Body of pancreas (tissue), 4 donors: Measurements from ENCODE around the gene MUC20. TPM values are rescaled to one million over a fixed set of nuclear protein-coding genes. Genes with fewer than 3 reads are reported as not detected.

Source experiments
- ATAC-seq: fragments of 150-250 bp; one replicate; pipeline ENCODE4 v1.9.1; 2016
- DNase-seq, 4 donors: peaks; one replicate each; pipeline ENCODE4 v3.0.0-alpha.2; 2019
- H3K27ac ChIP-seq, 4 donors: fragments of 200-600 bp; sonication (generic); 1 replicate in 3 of 4; 2 replicates in 1 of 4; pipeline versions ENCODE4 v1.5.1 to v1.6.1; 2016 to 2019; ENCODE audit warnings: mild to moderate bottlenecking in 1 of 4, mixed read lengths in 1 of 4, moderate library complexity in 1 of 4
- H3K27me3 ChIP-seq, 2 donors: fragments of 200-600 bp; sonication (generic); one replicate each; pipeline ENCODE4 v1.6.0; 2016; ENCODE audit warnings: mild to moderate bottlenecking in 1 of 2
- H3K36me3 ChIP-seq, 2 donors: fragments of 200-600 bp; sonication (generic); replicated peaks in 1 of 2; 2 replicates each; pipeline ENCODE4 v1.5.1; 2016; ENCODE audit warnings: low read depth in 2 of 2; ENCODE audit not compliant: insufficient read depth in 1 of 2
- H3K4me1 ChIP-seq: fragments of 200-600 bp; sonication (generic); one replicate; pipeline ENCODE4 v1.6.0; 2016
- H3K4me3 ChIP-seq, 2 donors: fragments of 200-600 bp; sonication (generic); 1 replicate in 1 of 2; 2 replicates in 1 of 2; pipeline ENCODE4 v1.5.1; 2016 to 2019
- H3K9me3 ChIP-seq, 3 donors: fragments of 200-600 bp; sonication (generic); 1 replicate in 2 of 3; 2 replicates in 1 of 3; pipeline ENCODE4 v1.5.1; 2016
- POLR2A ChIP-seq, 3 donors: fragments of 450-650 bp; IDR thresholded peaks; one replicate each; pipeline ENCODE4 v1.6.1; 2016; ENCODE audit warnings: antibody characterized with exemption in 3 of 3, mild to moderate bottlenecking in 2 of 3
- WGBS, 2 donors: methylation state at CpG; one replicate each; pipeline ENCODE4 v1.1.5; 2017; 5-methylcytosine and 5-hydroxymethylcytosine counted together
- intact Hi-C: fragments of 100-400 bp; cut with DNase I; formaldehyde crosslinking; loops from one replicate; pipeline ENCODE4 v1.15.1; 2023
- total RNA-seq, 2 donors: library from RNA; depleted of rRNA; stranded (reverse); fragments of >200 nt; gene quantifications; one replicate each; pipeline ENCODE4 v1.1.0, GENCODE V29; 2016
- TF ChIP-seq, protein P1 (sequence below), 7 experiments: fragments of 450-650 bp in 4 of 7; fragments of 200-600 bp in 3 of 7; sonication (generic) in 3 of 7; IDR thresholded peaks; one replicate each; pipeline ENCODE4 v1.5.1; 2016 to 2019; ENCODE audit warnings: antibody characterized with exemption in 7 of 7

MUC20 gene
- total RNA-seq, 2 donors from 2014 or later: 11.2 to 21.8 TPM

GRCh38 chr3:195763076-195763830 lies 42.5 kb downstream of the MUC20 start:
- no peaks in the 10 kb centered on the region for H3K36me3 ChIP-seq
- 73 to 83% methylated on average over 19 to 28 of the region's 28 CpGs for WGBS, 2 donors
- no peak for TF ChIP-seq POLR2A (IDR thresholded peaks at IDR 0.05)
- TF ChIP-seq, protein P1, sequence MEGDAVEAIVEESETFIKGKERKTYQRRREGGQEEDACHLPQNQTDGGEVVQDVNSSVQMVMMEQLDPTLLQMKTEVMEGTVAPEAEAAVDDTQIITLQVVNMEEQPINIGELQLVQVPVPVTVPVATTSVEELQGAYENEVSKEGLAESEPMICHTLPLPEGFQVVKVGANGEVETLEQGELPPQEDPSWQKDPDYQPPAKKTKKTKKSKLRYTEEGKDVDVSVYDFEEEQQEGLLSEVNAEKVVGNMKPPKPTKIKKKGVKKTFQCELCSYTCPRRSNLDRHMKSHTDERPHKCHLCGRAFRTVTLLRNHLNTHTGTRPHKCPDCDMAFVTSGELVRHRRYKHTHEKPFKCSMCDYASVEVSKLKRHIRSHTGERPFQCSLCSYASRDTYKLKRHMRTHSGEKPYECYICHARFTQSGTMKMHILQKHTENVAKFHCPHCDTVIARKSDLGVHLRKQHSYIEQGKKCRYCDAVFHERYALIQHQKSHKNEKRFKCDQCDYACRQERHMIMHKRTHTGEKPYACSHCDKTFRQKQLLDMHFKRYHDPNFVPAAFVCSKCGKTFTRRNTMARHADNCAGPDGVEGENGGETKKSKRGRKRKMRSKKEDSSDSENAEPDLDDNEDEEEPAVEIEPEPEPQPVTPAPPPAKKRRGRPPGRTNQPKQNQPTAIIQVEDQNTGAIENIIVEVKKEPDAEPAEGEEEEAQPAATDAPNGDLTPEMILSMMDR (IDR thresholded peaks at IDR 0.05): no peak
- ATAC-seq (no peak), DNase-seq (no peak)
- H3K27ac ChIP-seq: no peak overlapping the region
- intact Hi-C loops: no loop called here
- H3K4me3 ChIP-seq: no peak overlapping the region
- no peaks in the 10 kb centered on the region for H3K9me3 ChIP-seq
- no peaks in the 10 kb centered on the region for H3K4me1 ChIP-seq
- no peaks in the 10 kb centered on the region for H3K27me3 ChIP-seq

GRCh38 chr3:195763843-195764825 lies 43.4 kb downstream of the MUC20 start:
- no peak overlapping the region for H3K27ac ChIP-seq
- no peaks in the 10 kb centered on the region for H3K9me3 ChIP-seq
- WGBS, 2 donors: 75 to 77% methylated on average over 26 of the region's 26 CpGs
- ATAC-seq (no peak), DNase-seq (no peak)
- no peaks in the 10 kb centered on the region for H3K36me3 ChIP-seq
- intact Hi-C loops: no loop called here
- H3K4me3 ChIP-seq: no peak overlapping the region
- H3K4me1 ChIP-seq: no peaks in the 10 kb centered on the region
- TF ChIP-seq, protein P1 (IDR thresholded peaks at IDR 0.05): no peak
- TF ChIP-seq POLR2A (IDR thresholded peaks at IDR 0.05): no peak
- no peaks in the 10 kb centered on the region for H3K27me3 ChIP-seq

DNA sequence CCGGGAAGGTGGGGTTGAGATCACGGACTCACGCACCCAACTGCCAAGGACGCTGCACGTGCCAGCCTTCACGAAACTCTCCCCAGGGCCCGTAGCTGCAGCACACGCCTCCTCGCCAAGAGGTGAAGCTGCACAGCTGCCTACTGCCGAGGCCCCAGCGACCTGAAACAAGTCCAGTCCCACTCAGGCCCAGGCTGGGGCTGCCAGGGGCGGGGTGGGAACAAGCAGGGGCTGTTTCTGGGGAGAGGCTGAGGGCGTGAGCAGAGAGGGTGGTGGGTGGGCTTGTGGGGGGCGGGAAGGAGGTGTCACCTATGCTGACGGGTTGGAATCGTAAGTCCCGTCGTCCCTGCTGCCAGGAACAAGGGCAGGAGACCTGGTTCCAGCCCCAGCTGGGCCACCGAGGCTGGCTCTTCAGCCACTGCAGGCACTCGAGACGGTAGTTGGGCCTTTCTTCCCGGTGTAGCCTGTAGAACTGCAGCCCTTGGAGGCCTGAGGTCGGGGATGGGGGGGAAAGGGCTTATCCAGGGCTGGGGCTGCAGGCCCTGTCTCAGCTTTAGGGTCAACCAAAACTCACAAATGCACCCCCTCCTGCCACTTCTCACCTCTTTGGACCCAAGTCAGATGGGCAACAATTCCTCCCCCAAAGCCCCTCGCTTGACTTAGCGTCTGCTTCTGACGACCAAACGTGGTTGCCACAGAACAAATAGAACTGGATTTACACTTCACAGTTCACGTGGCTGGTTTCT lies 44.4 kb downstream of the MUC20 start:
- ATAC-seq: no peak
- Histone ChIP-seq H3K27me3 (no peaks in the 10 kb centered on the region), H3K36me3 (no peaks in the 10 kb centered on the region), H3K4me1 (no peaks in the 10 kb centered on the region), H3K9me3 (no peaks in the 10 kb centered on the region), H3K27ac (no peak overlapping the region), H3K4me3 (no peak overlapping the region)
- TF ChIP-seq POLR2A (IDR thresholded peaks at IDR 0.05): no peak
- TF ChIP-seq, protein P1 (IDR thresholded peaks at IDR 0.05): no peak
- intact Hi-C loops: no loop called here
- DNase-seq: no peak
- WGBS, 2 donors: 77 to 85% methylated on average over 18 to 27 of the region's 28 CpGs

DNA sequence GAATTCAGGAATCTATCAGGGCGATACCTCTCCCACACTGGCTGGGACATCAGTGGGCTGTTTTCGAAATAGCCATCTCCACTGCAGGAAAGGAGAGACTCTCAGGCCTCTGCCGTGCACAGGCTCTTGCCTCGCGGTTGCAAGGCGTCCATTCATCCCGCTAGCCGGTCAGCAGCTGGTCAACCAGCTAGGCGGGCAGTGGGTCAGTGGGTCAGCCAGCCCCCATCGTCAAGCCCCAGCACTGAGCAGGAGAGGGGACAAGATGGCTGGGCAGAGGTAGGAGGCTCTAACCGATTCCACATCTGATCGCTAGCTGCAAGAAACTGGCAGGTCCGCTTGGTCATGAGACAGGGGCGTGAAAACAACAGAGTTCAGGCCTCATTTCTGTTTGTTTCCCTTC lies 45.9 kb downstream of the MUC20 start:
- DNase-seq: peak in 1 of 4 donors; percentile 5
- ATAC-seq: no peak
- Histone ChIP-seq H3K27ac (no peak overlapping the region), H3K4me1 (no peaks in the 10 kb centered on the region), H3K4me3 (no peak overlapping the region), H3K27me3 (no peaks in the 10 kb centered on the region), H3K36me3 (no peaks in the 10 kb centered on the region), H3K9me3 (no peaks in the 10 kb centered on the region)
- 93% methylated on average over 6 to 14 of the region's 14 CpGs for WGBS, 2 donors
- intact Hi-C loops: no loop called here
- TF ChIP-seq, protein P1 (IDR thresholded peaks at IDR 0.05): no peak
- TF ChIP-seq POLR2A (IDR thresholded peaks at IDR 0.05): no peak
